Muscle of leg (tissue), 11 donors: ENCODE results near the gene PSMC6. TPM values are rescaled to one million over a fixed set of nuclear protein-coding genes. Genes with fewer than 3 reads are reported as not detected.
A peak's percentile ranks its signal among the peaks of the same experiment; 100 is the strongest.

Source experiments
- DNase-seq: peaks from one replicate; pipeline ENCODE4 v3.0.0; 2013
- H3K27ac ChIP-seq: one replicate; pipeline ENCODE4 v1.5.1; 2013; ENCODE audit warnings: mild to moderate bottlenecking, low read length, control low read depth
- H3K27me3 ChIP-seq: one replicate; pipeline ENCODE4 v1.6.1; 2013; ENCODE audit warnings: low read length; ENCODE audit not compliant: control insufficient read depth, insufficient read depth
- H3K36me3 ChIP-seq: one replicate; pipeline ENCODE4 v1.6.1; 2013; ENCODE audit warnings: low read length; ENCODE audit not compliant: control insufficient read depth, insufficient read depth
- H3K4me1 ChIP-seq: one replicate; pipeline ENCODE4 v1.6.1; 2013; ENCODE audit warnings: low read length; ENCODE audit not compliant: control insufficient read depth, insufficient read depth
- H3K4me3 ChIP-seq: one replicate; pipeline ENCODE4 v1.5.1; 2013; ENCODE audit warnings: low read length, control low read depth
- H3K9me3 ChIP-seq: replicated peaks from 2 replicates; pipeline ENCODE4 v1.6.1; 2013; ENCODE audit warnings: low read depth, low read length; ENCODE audit not compliant: control insufficient read depth
- WGBS: methylation state at CpG from one replicate; pipeline ENCODE4 v1.1.5; 2013; ENCODE audit warnings: missing lambda C conversion rate; ENCODE audit not compliant: insufficient coverage; 5-methylcytosine and 5-hydroxymethylcytosine counted together
- polyA plus RNA-seq, 8 donors: library from polyadenylated mRNA; unstranded; fragments of 120-200 nt; gene quantifications; one replicate each; pipeline versions ENCODE4 v1.2.1 to v1.2.3, GENCODE V29; 2013; ENCODE audit warnings: inconsistent platforms in 1 of 8, low replicate concordance in 1 of 8; ENCODE audit not compliant: insufficient read length in 8 of 8, insufficient read depth in 1 of 8
- total RNA-seq: library from RNA; stranded (reverse); fragments of 120-200 nt; gene quantifications from one replicate; pipeline ENCODE4 v1.2.4, GENCODE V29; 2013

Gene PSMC6
- total and polyA plus RNA-seq, 9 donors, result 81.7 to 114 (median 92.4) TPM

GRCh38 chr14:52690983-52691760 lies 15.8 kb upstream of the PSMC6 start:
- WGBS, result 76% methylated on average over 3 of the region's 7 CpGs
- DNase-seq, result no peak
- Histone ChIP-seq H3K4me3 (no peak overlapping the region), H3K4me1 (peaks cover 6% of the 10 kb centered on the region), H3K36me3 (no peaks in the 10 kb centered on the region), H3K9me3 (no peaks in the 10 kb centered on the region), H3K27me3 (no peaks in the 10 kb centered on the region), H3K27ac (no peak overlapping the region)

- Histone ChIP-seq H3K4me3 (no peak overlapping the region), H3K27ac (no peak overlapping the region), H3K4me1 (peaks cover 8% of the 10 kb centered on the region), H3K36me3 (no peaks in the 10 kb centered on the region), H3K9me3 (no peaks in the 10 kb centered on the region), H3K27me3 (no peaks in the 10 kb centered on the region)
- no CpG with 5 or more reads among the region's 5 CpGs for WGBS
- DNase-seq, result no peak
Observed at GRCh38 chr14:52692248-52692962, 14.6 kb upstream of the PSMC6 start.

DNA sequence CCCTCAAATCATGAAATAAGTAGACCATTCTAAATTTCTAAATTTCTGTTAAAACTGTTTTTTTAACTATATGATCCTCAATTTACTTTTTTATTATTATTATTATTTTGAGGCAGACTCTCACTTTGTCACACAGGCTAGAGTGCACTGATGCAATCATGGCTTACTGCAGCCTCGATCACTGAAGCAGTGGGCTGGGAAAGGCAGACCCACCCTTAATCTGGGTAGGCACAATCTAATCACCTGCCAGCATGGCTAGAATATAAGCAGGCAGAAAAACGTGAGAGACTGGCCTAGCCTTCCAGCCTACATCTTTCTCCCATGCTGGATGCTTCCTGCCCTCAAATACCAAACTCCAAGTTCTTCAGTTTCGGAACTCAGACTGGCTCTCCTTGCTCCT lies 14.0 kb upstream of the PSMC6 start:
- Histone ChIP-seq H3K36me3 (no peaks in the 10 kb centered on the region), H3K27ac (no peak overlapping the region), H3K4me3 (no peak overlapping the region), H3K9me3 (no peaks in the 10 kb centered on the region), H3K4me1 (peaks cover 8% of the 10 kb centered on the region), H3K27me3 (no peaks in the 10 kb centered on the region)
- DNase-seq, result no peak
- 90% methylated on average over 1 of the region's 3 CpGs for WGBS

GRCh38 chr14:52693532-52693931 lies 13.5 kb upstream of the PSMC6 start:
- no peaks in the 10 kb centered on the region for H3K27me3 ChIP-seq
- no CpG with 5 or more reads among the region's 7 CpGs for WGBS
- H3K27ac ChIP-seq, result no peak overlapping the region
- no peak overlapping the region for H3K4me3 ChIP-seq
- no peak for DNase-seq
- no peaks in the 10 kb centered on the region for H3K9me3 ChIP-seq
- H3K36me3 ChIP-seq, result no peaks in the 10 kb centered on the region
- H3K4me1 ChIP-seq, result peaks cover 8% of the 10 kb centered on the region

DNA sequence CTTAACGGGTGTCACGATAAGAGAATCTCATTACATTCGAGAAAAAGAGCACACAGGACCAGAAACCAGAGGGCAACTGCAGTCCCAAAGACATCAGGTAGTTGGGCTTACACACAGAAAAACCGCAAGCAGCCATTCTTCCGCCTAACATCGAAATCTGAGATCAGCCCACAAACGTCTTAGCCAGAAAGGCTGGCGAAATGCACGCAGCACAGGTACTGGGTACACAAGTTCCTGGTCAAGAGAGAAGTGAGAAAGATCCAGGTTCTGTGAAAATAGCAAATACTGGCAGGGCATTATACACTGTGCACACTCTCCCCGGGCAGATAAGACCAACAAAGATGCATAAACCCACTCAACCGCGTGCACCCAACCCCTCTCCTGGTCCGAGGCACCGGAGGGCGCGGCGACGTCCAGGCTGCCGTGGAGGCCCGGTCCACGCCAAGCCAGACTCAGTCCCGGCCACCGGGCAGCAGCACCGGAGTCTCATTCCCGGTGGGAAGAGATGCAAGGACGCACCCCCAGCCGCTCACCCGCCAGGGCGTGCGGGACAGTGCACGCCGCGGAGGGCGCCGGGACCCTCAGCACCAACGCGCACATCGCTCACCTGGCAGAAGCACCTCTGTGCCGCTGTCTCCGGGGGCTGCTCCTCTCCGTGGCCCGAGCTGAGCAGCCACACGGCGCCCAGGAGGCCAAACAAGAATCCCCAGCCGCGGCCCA lies 12.1 kb upstream of the PSMC6 start:
- WGBS, result under 1% methylated on average over 40 of the region's 46 CpGs
- Histone ChIP-seq H3K27me3 (no peaks in the 10 kb centered on the region), H3K36me3 (no peaks in the 10 kb centered on the region), H3K4me3 (peak overlapping the region; percentile 95), H3K4me1 (peaks cover 8% of the 10 kb centered on the region), H3K27ac (peak overlapping the region; percentile 93), H3K9me3 (no peaks in the 10 kb centered on the region)
- peak; percentile 38 for DNase-seq

- WGBS, result under 1% methylated on average over 67 of the region's 78 CpGs
Observed at GRCh38 chr14:52695481-52696091, 11.4 kb upstream of the PSMC6 start, which contains the start of gene ERO1A. Gene ERO1A (minus strand): TSS chr14:52695558. CDS start chr14:52695481, 77 bp downstream.

GRCh38 chr14:52700701-52701172 lies 6.3 kb upstream of the PSMC6 start:
- Histone ChIP-seq H3K27ac (no peak overlapping the region), H3K36me3 (no peaks in the 10 kb centered on the region), H3K4me3 (no peak overlapping the region), H3K9me3 (no peaks in the 10 kb centered on the region), H3K4me1 (peaks cover 3% of the 10 kb centered on the region), H3K27me3 (no peaks in the 10 kb centered on the region)
- DNase-seq, result peak; percentile 17
- WGBS, result 44% methylated on average over 1 of the region's 2 CpGs

More at GRCh38 chr14:52695481-52696091, 11.4 kb upstream of the PSMC6 start, which contains the start of gene ERO1A:
- Histone ChIP-seq H3K36me3 (no peaks in the 10 kb centered on the region), H3K27ac (peak within 1 kb of the TSS; percentile 93), H3K4me3 (peak within 1 kb of the TSS; percentile 95), H3K27me3 (no peaks in the 10 kb centered on the region), H3K9me3 (no peaks in the 10 kb centered on the region), H3K4me1 (peaks cover 8% of the 10 kb centered on the region)
- peak; percentile 92 for DNase-seq

DNA sequence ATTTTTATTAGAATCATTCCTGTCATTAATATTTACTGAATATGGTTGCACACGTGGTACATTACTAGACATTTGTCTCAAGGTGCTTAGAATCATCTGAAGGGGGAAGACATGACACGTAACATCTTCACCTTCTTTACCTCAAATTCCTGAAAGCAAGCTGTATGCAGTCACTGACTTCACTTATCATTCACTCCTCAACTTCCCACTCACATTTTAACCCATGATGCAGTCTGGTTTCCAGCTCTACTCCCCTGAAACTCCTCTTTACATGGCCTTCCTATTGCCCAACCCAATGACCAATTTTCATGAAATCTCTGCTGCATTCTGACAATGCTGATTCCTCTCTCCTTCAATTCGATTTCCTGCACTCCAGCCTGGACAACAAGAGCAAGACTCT lies 5.8 kb upstream of the PSMC6 start:
- Histone ChIP-seq H3K4me3 (no peak overlapping the region), H3K27me3 (no peaks in the 10 kb centered on the region), H3K9me3 (no peaks in the 10 kb centered on the region), H3K4me1 (peaks cover 2% of the 10 kb centered on the region), H3K27ac (no peak overlapping the region), H3K36me3 (no peaks in the 10 kb centered on the region)
- no peak for DNase-seq
- WGBS, result 60% methylated on average over 1 of the region's 3 CpGs

- Histone ChIP-seq H3K27ac (no peak overlapping the region), H3K4me1 (peaks cover 2% of the 10 kb centered on the region), H3K27me3 (no peaks in the 10 kb centered on the region), H3K4me3 (no peak overlapping the region), H3K36me3 (no peaks in the 10 kb centered on the region), H3K9me3 (no peaks in the 10 kb centered on the region)
- 33% methylated on average over 1 of the region's 3 CpGs for WGBS
- peak; percentile 14 for DNase-seq
Observed at GRCh38 chr14:52703225-52703624, 3.8 kb upstream of the PSMC6 start.
